GM12878 (cell line): Measurements from ENCODE around the gene STX1A. TPM values are rescaled to one million over a fixed set of nuclear protein-coding genes. Genes with fewer than 3 reads are reported as not detected.
"Not testable (repeated sequence)": the region's sequence is repeated elsewhere in the genome, so short reads cannot be mapped to it uniquely, and the experiment has no call there.

Source experiments
- ATAC-seq: fragments of 200-7000 bp; cut with Tn5 transposase; 3 replicates; pipeline ENCODE4 v1.9.1; 2020; ENCODE audit warnings: mild to moderate bottlenecking, moderate library complexity
- BruUV-seq: library from RNA; stranded (reverse); fragments of 400-500 nt; replicated peaks from 2 replicates; lab custom pipeline; 2021; lab: Mats Ljungman, UMichigan
- CTCF ChIA-PET: fragments of 300-600 bp; sonication (Branson Sonifier 250); formaldehyde crosslinking; extraction: SDS; loops from one replicate; lab custom pipeline; 2021; ENCODE audit warnings: inconsistent platforms; lab: Yijun Ruan, JAX
- POLR2A ChIA-PET: fragments of 350-600 bp; formaldehyde crosslinking; extraction: SDS; loops from one replicate; lab custom pipeline; 2021; ENCODE audit warnings: inconsistent platforms; lab: Charles Lee
- RAD21 ChIA-PET: fragments of 300-600 bp; sonication (Branson Sonifier 250); formaldehyde crosslinking; loops from one replicate; lab custom pipeline; 2023; ENCODE audit warnings: antibody characterized with exemption; ENCODE audit not compliant: unreplicated experiment; lab: Charles Lee
- SMC1A ChIA-PET: fragments of 300-600 bp; sonication (Branson Sonifier 250); formaldehyde crosslinking; loops from one replicate; lab custom pipeline; 2023; ENCODE audit not compliant: unreplicated experiment, uncharacterized antibody; lab: Charles Lee
- DNase-seq: peaks from one replicate; pipeline ENCODE4 v3.0.0-alpha.2; 2011; ENCODE audit warnings: low read depth, low spot score
- FAIRE-seq: peaks from 3 replicates; lab custom pipeline; 2011; peaks lifted over from hg19 to GRCh38; lab: Jason Lieb, UNC
- H2AFZ ChIP-seq: 2 replicates; pipeline ENCODE4 v1.6.0; 2011; ENCODE audit warnings: low read depth, low read length, control low read depth; ENCODE audit not compliant: control insufficient read depth
- H3K27ac ChIP-seq: 2 replicates; pipeline ENCODE4 v1.5.1; 2011; ENCODE audit warnings: control low read depth; ENCODE audit not compliant: control insufficient read depth, insufficient read depth
- H3K27me3 ChIP-seq, 2 experiments: replicated peaks in 1 of 2; 2 replicates each; pipeline versions ENCODE4 v1.6.0 to v1.6.1; 2011; ENCODE audit warnings: low read length in 1 of 2; ENCODE audit not compliant: control insufficient read depth in 2 of 2, insufficient read depth in 2 of 2
- H3K36me3 ChIP-seq, 2 experiments: 2 replicates each; pipeline ENCODE4 v1.5.1; 2011; ENCODE audit warnings: low read length in 1 of 2; ENCODE audit not compliant: control insufficient read depth in 2 of 2, insufficient read depth in 2 of 2
- H3K4me1 ChIP-seq: 2 replicates; pipeline ENCODE4 v1.6.1; 2011; ENCODE audit warnings: mild to moderate bottlenecking, low read length, moderate library complexity, mixed read lengths; ENCODE audit not compliant: control insufficient read depth, insufficient read depth
- H3K4me2 ChIP-seq: 2 replicates; pipeline ENCODE4 v1.6.0; 2011; ENCODE audit warnings: control low read depth; ENCODE audit not compliant: control insufficient read depth, insufficient read depth
- H3K4me3 ChIP-seq: fragments of 200-600 bp; sonication (generic); 2 replicates; pipeline ENCODE4 v1.5.1; 2016
- H3K79me2 ChIP-seq: 2 replicates; pipeline ENCODE4 v1.6.0; 2011; ENCODE audit warnings: low read length; ENCODE audit not compliant: control insufficient read depth, insufficient read depth
- H3K9ac ChIP-seq: 2 replicates; pipeline ENCODE4 v1.8.0; 2011; ENCODE audit warnings: low read length, control low read depth, mixed read lengths; ENCODE audit not compliant: control insufficient read depth, insufficient read depth
- H3K9me3 ChIP-seq: replicated peaks from 3 replicates; pipeline ENCODE4 v1.5.1; 2011; ENCODE audit warnings: mild to moderate bottlenecking, low read length; ENCODE audit not compliant: control insufficient read depth, insufficient read depth
- H4K20me1 ChIP-seq: 2 replicates; pipeline ENCODE4 v1.6.0; 2011; ENCODE audit not compliant: control insufficient read depth, insufficient read depth
- ATF3 ChIP-seq: IDR thresholded peaks from 2 replicates; pipeline ENCODE4 v1.6.1; 2011; ENCODE audit warnings: low read depth, mild to moderate bottlenecking, low read length, moderate library complexity, borderline replicate concordance; ENCODE audit errors: extremely low read depth
- BACH1 ChIP-seq: fragments of 450-650 bp; IDR thresholded peaks from 2 replicates; pipeline ENCODE4 v1.6.1; 2017; ENCODE audit warnings: mild to moderate bottlenecking, borderline replicate concordance
- CUX1 ChIP-seq: IDR thresholded peaks from 2 replicates; pipeline ENCODE4 v1.6.1; 2012; ENCODE audit warnings: improper control_type of control experiment, low read depth, low read length; ENCODE audit not compliant: insufficient replicate concordance
- RBBP5 ChIP-seq: fragments of 200-600 bp; sonication (generic); conservative IDR thresholded peaks from 2 replicates; pipeline ENCODE4 v1.6.1; 2016
- ZZZ3 ChIP-seq: IDR thresholded peaks from 2 replicates; pipeline ENCODE4 v1.6.1; 2011; ENCODE audit warnings: low read depth; ENCODE audit not compliant: control insufficient read depth, insufficient read length
- WGBS: methylation state at CpG from one replicate; pipeline ENCODE4 v1.1.6; 2016; ENCODE audit warnings: low lambda C conversion rate; ENCODE audit not compliant: insufficient replicate concordance, insufficient coverage; ENCODE audit errors: missing lambda C conversion rate; 5-methylcytosine and 5-hydroxymethylcytosine counted together
- in situ Hi-C: fragments of 300-500 bp; cut with MboI; formaldehyde crosslinking; loops from 9 replicates; pipeline ENCODE4 v1.14.3; 2018; ENCODE audit warnings: mixed read lengths
- intact Hi-C: fragments of 100-400 bp; cut with micrococcal nuclease; formaldehyde crosslinking; loops from one replicate; pipeline ENCODE4 v1.14.2; 2022; ENCODE audit not compliant: unreplicated experiment
- polyA plus RNA-seq, 11 experiments: library from polyadenylated mRNA; depleted of rRNA in 4 of 11; unstranded in 6 of 11; stranded (reverse) in 5 of 11; fragments of >200 nt; fragmentation: Nextera tagmentation in 4 of 11; fragmentation: Illumina TruSeq in 1 of 11; extraction: Ambion mirVana in 4 of 11; extraction: Trizol in 1 of 11; gene quantifications; 1 replicate in 1 of 11; 2 replicates in 10 of 11; pipeline versions ENCODE4 v1.2.1 to v1.2.3, GENCODE V29; 2011 to 2016; ENCODE audit warnings: inconsistent platforms in 2 of 11, missing spikeins in 2 of 11, low read depth in 1 of 11
- total RNA-seq, 4 experiments: library from RNA; depleted of rRNA in 3 of 4; stranded (reverse); fragments of >200 nt in 3 of 4; fragmentation: Illumina TruSeq in 1 of 4; extraction: Trizol in 1 of 4; gene quantifications; 2 replicates each; pipeline versions ENCODE4 v1.2.1 to v1.2.3, GENCODE V29; 2013 to 2021

Gene STX1A
- total and polyA plus RNA-seq, 10 of the 15 experiments (the other 5 are each of a cell fraction or from before 2014, with no cell fraction given): 0.15 to 5.3 (median 2.5) TPM

- no peak for TF ChIP-seq CUX1
- no peak for TF ChIP-seq BACH1
- no peak for TF ChIP-seq ZZZ3
- no peak for TF ChIP-seq RBBP5
- no peak for TF ChIP-seq ATF3
Measured at GRCh38 chr7:73663033-73663432, 56.4 kb downstream of the STX1A start (continued).

- RAD21 ChIA-PET, DNase-seq, CTCF ChIA-PET, H3K79me2 ChIP-seq, H3K9ac ChIP-seq, H3K27me3 ChIP-seq, H3K4me3 ChIP-seq, H2AFZ ChIP-seq, H3K27ac ChIP-seq, H3K9me3 ChIP-seq, H3K4me1 ChIP-seq, H3K36me3 ChIP-seq, ATAC-seq, intact Hi-C loops, H4K20me1 ChIP-seq, BruUV-seq, in situ Hi-C loops, FAIRE-seq, POLR2A ChIA-PET, H3K4me2 ChIP-seq, SMC1A ChIA-PET: not testable (repeated sequence)
- WGBS: 50% methylated on average over 4 of the region's 4 CpGs
Measured at GRCh38 chr7:73660594-73660993, 58.9 kb downstream of the STX1A start.
